ENCODE measurements around the gene RPGRIP1.
"Not testable (repeated sequence)": the region's sequence is repeated elsewhere in the genome, so short reads cannot be mapped to it uniquely, and the experiment has no call there.

Gene RPGRIP1

DNA sequence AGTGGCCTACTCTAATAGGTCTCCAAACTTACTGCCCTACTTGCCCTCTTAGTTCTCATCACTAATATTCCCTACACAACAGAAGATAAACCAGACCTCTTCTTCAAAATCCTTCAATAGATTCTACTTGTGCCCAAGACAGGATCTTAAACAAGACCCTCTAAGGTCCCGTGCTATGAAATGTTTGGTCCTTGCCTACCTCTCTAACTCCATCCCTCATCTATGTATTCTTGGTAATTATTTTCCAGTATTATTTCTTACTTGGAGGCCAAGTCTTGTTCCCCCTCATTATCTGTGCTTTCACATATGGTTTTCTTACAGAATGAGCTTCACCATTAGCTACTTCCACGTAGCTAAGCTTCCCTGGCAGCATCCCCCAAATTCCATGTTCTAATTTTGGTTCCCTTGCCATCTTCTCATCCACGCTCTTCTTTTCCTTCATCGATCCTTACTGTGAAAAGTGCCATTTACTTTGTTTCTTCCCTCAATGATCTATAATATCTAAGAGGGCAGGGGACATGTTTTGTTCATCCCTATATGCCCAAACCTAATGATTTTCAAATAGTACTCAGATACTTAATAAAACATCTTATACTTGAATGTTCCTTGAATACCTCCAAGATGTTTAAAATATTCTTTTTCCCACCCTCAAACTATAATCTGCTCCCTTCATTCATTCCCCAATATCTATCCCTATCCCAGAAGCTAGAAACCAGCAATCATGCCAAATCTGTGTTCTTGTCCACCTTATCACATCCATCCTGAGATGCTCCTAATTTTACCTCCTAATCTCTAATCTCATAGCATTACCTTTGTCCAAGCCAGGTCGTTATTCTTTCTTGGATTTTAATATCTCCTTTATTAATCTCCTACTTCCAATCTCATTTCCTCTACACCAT lies 20.7 kb upstream of the RPGRIP1 start:
- no peak for DNase-seq

DNA sequence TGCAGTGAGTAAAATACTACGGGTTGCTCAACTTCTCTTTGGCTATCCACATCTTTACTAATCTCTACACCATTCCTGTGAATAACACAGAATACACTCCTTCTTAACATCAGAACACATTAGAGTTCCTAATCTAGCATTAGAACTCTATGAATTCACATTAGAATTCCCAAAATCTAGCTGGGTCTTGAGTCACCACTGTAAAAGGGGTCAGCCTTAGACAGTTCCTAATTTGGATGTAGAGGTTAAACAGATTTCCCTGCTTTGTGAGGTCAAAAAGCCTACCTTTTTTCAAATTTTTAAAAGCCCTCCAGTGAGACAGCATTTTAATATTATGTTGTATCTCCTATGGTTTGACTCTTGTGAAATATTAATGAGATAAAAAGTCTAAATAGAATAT lies 18.1 kb upstream of the RPGRIP1 start:
- no peak for DNase-seq

DNA sequence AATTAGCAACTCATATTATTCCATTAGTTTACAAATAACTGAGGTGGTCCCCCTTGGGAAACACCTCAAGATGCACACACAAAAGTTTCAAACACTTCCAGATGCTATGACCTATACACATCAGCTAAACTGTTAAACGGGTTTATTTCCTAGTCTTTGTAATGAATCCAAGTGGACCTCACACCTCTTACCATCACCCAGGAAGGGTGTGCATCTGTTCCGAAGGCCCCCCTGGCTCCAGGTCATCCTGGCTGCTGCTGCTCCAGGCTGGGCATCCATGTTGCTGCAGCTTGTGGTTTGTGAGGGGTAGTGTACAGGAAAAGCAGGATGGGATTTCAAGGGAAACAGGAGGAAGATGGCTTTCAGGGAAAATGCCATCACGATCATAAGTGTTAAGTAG lies 17.5 kb upstream of the RPGRIP1 start:
- DNase-seq = no peak

DNA sequence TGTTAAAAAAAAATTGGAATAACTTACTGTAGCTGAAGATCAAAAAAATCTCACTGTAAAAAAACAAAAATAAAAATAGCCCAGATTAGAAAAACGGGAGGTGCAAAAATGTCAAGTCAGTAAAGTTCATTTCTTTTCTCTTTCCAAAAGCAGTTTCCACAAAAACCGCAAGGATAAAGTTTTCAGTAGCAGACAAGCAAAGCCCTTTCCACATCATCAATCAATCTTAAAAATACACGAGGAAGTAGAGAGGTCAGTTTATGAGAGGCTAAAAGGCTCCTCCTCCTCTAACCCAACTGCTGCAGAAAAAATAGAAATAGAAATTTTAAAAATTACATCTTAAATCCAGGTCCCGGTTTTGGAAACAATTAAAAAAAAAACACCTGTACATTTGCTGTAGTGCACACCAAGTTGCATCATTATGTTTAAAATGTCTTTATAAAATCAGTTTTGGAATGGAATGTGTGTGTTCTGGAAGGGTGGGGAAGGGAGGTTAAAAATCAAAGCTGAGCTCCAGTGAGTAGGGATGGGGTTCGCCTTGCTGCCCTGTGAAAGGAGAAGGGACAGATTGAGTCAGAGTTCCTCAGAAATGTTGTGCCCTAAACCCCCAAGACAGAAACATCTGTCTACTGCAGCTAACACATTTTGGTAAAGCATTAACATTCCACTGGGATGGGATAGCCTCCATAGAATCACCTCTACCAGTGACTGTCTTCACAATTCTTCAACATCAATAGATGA lies 16.4 kb upstream of the RPGRIP1 start:
- DNase-seq = peak; percentile 38

DNA sequence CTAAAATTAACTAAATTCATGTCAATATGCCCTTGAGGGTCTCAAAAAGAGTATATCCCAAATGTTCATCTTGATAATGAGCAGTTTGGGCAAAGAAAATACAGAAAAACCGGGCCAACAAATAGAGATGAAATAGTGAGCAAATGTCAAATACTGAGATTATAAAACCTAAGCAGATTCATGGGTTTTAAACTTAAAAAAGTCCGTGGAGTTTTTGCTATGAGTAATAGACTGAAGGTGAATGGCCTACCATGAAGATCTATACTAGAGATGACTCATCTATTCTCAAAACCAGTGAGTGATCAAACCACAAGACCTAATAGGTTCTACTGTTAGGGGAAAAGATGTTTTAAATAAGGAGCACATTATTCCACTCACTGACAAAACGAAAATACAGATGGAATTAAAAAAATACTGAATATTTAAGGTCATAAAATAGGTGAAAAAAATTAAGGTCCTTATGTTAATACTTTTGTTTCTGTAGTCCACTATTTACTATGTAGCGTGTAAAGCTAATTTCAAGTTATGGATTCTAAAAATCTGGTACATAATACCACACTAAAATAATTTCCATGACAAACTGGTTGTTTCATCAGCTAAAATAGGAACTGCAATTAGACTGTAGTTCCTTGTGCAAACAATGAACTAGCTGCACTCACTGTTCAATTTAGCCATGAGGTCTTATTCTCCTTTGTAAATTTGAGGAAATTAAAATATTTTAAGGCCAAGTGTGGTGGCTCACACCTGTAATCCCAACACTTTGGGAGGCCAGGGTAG lies 15.7 kb upstream of the RPGRIP1 start:
- DNase-seq = peak; percentile 81

DNA sequence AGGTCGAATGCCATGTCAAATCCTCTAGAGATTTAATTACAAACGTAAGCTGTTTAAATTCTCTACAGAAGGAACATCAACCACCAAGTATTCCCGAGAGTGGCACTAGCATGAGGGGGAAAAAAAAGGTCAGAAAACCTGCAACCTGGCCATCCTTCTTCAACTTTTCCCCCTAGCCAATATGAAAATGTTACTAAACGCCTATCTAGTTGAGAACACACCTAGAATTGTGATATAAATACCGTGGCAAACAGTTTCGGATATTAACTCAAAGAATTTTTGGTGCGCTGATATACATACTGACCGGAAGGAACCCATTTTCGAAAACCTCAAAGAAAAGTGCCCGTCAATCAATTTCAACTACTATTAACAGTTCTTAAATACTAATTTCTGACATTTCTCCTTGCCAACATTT lies 12.4 kb upstream of the RPGRIP1 start:
- DNase-seq = no peak

DNA sequence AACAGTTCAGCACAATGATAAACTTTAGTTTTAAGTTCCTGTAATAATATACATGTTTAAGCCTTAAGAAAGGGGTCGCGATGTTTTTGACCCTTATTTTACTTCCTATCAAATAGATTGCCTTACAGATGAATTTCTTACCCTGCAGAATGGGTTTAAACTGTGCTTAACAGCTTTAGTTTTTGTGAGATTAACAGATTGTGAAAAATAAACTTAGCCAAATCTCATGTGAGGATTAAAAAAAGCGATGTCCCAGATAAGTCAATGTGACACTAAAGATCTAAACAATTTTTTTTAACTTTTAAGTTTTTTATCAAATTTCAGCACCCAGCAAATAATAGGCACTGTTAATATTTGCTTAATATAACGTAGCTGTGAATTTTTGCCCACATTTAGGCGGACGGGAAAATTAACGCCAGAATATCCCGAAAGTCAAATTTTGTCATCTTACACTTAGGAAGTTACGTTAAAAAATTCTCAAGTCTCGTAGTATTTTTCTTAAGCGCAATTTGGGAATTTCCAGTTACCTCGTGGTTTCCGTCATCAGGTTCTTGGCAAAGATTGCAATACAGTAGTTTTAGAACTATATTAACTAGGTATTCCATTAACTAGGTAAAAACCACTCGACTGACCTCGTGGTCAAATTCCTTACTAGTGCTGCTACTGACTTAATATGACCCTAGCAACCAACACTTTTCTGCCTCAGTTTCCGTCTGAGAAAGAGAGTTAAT lies 11.8 kb upstream of the RPGRIP1 start:
- no peak for DNase-seq

DNA sequence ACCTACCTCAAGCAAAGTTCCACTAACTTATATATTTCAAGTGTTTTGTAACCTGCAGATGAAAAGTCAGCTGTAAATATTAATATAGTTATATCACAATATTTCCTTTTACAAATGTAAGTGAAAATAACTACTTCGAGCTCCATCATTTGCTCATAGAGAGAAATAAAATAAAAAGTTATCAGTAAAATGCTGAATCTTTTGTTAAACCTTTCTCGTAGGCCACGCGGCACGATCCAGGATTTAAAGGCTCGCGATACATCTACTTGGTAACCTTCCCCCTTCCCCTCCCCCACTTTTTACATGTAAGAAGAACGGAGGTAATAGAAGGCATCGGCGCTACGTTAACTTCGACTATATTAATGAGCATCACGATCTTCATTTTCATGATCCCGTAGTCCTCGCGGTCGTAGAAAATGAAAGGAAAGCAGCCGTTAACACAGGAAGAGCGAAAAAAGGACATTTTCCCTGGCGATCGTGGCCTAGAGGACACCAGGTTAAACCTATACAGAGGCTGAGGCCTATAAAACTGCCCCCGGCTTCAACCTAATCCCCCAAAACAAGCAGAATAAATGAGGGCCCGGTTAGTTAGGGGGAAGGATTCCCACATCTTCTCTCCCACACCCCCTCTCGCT lies 11.1 kb upstream of the RPGRIP1 start:
- DNase-seq = peak; percentile 57

DNA sequence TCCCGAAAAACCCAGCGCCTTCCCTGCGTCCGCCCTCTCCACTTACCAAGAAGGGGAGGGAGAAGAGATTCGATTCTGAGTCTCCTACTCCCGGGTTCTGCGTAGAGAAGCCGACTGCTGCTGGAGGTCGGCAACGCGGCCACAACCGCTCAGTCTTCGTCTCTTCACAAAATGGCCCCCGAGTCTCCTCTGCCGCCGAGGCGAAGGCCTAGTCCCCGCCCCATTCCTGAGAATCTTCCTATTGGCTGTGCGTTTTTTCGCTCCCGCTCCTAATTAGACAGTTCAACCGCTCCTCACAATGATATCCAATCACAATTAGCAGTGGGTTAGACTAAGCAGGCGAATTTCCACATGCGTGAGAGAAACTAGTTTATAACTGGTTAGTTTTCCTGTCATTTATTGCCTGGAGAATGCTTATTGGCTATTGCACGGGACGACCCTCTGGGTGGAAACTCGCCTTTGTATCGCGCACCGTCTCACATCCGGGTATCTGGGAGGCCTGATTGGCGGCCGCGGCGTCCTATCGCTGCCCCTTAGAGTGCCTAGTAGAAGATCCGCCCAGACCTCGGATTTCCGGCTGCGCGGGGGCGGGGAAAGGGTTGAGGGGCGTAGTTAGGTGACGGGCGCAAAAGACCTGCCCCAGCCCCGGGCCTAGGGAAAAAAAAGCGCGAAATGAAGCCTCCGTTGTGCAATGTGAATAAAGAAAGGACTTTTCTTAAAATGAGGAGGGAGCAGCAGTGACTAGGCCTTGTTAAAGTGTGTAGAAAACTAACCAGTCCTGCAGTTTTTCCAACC lies 10.4 kb upstream of the RPGRIP1 start, which contains the start of gene HNRNPC:
HNRNPC (minus strand) TSS at position 191 of the 795 bp plus-strand sequence. CDS start 35,249 bp downstream, outside the sequence.
- DNase-seq = peak; percentile 100

DNA sequence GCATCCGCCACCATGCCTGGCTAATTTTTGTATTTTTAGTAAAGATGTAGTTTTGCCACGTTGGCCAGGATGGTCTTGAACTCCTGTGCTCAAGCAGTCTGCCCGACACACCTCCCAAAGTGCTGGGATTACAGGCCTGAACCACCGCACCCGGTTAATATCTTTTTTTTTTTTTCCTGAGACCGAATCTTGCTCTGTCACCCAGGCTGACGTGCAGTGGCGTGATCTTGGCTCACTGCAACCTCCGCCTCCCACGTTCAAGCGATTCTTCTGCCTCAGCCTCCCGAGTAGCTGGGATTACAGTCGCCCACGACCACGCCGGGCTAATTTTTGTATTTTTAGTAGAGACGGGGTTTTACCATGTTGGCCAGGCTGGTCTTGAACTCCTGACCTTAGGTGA lies 7.2 kb upstream of the RPGRIP1 start:
- DNase-seq = not testable (repeated sequence)

DNA sequence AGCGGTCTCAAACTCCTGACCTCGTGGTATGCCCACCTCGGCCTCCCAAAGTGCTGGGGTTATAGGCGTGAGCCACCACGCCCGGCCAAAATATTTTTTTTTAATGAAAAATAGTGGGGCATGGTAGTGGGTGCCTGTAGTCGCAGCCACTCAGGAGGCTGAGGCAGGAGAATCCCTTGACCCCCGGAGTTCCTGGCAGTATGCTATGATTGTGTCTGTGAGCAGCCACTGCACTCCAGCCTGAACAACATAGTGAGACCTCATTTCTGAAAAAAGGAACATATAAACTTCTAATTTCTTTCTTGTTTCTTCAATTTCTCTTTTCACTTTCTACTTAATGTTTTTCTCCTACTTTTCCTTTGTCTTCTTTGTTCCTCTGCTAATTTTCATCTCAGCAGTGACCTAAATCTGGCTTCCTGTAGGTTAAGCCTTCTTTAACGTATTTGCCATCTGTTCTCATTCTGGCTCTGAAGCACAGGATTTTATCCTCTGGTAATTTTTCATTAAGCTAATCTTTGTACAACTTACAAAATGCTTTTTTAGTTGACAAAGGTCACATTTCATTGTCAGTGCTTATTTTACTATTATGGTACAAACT lies 4.5 kb upstream of the RPGRIP1 start:
- no peak for DNase-seq

DNA sequence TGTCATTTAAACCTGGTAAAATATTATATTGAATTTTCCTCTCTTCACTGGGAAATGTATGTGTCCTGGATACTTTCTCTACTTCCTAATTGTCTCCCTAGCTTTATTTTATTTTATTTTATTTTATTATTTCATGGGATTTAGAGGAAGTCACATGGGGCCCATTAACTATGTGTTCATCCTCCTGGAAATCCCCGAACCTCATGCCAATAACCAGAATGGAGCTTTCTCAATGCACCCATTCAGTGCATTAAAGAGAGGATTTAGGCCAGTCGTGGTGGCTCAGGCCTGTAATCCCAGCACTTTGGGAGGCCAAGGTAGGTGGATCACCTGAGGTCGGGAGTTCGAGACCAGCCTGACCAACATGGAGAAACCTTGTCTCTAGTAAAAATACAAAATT lies 1.3 kb upstream of the RPGRIP1 start:
- no peak for DNase-seq

DNA sequence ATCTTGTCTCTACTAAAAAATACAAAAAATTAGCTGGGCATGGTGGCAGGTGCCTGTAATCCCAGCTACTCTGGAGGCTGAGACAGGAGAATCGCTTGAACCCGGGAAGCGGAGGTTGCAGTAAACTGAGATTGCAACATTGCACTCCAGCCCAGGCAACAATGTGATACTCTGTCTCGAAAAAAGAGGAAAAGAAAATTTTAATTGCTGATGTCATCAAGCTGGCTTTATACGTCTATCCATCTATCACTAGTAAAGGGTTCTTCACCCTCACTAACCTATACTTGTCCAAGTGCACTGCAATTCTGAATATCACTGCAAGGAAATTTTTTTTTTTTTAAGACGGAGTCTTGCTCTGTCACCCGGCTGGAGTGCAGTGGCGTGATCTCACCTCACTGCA lies 2.0 kb downstream of the RPGRIP1 start:
- DNase-seq = not testable (repeated sequence)

DNA sequence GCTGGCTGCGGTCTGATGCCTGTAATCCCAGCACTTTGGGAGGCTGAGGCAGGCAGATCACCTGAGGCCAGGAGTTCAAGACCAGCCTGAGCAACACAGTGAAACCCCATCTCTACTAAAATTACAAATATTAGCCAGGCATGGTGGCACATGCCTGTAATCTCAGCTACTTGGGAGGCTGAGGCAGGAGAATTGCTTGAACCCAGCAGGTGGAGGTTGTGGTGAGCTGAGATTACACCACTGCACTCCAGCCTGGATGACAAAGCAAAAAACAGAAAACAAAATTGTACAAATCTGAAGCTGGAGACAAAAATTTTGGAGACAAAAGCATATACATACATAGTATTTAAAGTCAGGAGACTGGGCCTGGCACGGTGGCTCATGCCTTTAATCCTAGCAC lies 6.6 kb downstream of the RPGRIP1 start:
- DNase-seq = not testable (repeated sequence)

DNA sequence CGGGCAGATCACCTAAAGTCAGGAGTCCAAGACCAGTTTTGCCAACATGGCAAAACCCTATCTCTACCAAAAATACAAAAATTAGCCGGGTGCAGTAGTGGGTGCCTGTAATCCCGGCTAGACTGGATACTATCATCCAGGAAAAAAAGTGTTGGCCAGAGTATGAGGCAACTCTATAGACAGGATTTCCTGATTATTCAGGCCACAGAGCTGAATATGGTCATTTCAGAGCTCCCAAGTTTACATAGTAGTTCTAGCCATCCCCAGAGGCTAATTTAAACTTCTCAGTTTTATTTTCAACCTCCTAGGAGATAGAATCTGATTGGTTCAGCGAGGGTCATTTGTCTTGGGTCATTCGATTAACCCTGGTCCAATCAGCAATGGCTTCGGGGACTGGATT lies 7.3 kb downstream of the RPGRIP1 start:
- no peak for DNase-seq

DNA sequence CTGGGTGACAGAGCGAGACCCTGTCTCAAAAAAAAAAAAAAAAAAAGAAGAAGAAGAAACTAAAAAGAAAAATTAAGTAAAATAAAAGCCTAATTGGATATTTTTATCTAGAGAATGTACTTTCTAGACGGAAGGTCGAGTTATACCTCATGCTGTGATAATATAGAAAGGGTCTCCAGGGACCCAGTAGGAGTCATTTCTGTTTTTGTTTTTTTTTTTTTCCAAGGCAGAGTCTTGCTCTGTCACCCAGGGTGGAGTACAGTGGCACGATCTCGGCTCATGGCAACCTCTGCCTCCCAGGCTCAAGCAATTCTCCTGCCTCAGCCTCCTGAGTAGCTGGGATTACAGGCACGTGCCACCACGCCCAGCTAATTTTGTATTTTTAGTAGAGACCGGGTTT lies 14.1 kb downstream of the RPGRIP1 start:
- not testable (repeated sequence) for DNase-seq

DNA sequence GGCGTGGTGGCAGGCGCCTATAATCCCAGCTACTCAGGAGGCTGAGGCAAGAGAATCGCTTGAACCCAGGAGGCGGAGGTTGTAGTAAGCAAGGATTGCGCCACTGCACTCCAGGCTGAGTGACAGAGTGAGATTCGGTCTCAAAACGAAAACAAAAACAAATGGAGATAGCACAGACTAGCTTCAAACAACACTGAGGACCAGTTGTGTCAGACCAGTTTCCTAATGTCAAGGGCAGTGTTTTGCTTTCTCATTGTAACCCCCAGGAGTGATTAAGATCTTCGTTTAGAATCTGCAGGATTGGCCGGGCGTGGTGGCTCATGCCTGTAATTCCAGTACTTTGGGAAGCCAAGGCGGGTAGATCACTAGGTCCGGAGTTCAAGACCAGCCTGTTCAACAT lies 18.5 kb downstream of the RPGRIP1 start:
- no peak for DNase-seq

DNA sequence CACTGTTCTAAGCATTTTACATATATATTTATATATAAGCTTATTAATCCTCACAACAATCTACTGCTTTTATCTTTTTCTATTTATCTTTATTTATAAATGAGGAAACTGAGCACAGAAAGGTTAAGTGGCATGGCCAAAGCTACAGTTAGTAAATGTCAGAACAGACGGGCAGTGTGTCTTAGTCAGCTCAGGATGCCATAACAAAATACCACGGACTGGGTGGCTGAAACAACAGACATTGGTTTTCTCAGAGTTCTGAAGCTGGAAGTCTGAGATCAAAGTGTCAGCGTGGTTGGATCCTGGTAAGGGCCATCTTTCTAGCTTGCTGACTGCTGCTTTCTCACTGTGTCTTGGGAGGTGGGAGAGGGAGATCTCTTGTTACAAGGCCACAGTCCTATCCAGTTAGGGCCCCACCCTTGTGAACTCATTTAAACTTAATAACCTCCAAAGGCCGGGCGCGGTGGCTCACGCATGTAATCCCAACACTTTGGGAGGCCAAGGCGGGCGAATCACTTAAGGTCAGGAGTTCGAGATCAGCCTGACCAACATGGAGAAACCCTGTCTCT lies 19.8 kb downstream of the RPGRIP1 start:
- DNase-seq = no peak

DNA sequence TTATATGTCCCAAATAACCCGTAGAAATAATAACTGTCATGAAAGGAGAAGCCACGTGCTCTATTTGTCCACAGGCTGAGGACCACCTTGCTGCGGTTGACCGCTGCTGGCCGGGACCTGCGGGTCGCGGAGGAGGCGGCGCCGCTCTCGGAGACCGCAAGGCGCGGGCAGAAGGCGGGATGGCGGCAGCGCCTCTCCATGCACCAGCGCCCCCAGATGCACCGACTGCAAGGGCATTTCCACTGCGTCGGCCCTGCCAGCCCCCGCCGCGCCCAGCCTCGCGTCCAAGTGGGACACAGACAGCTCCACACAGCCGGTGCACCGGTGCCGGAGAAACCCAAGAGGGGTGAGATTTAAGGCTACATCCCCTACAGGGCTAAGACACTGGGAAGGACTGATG lies 21.0 kb downstream of the RPGRIP1 start:
- no peak for DNase-seq

All from EL (cell line).